ENCODE measurements around the gene CNGB1. TPM values are rescaled to one million over a fixed set of nuclear protein-coding genes. Genes with fewer than 3 reads are reported as not detected.

The CNGB1 gene
- polyA plus RNA-seq, 1 donor from 2014 or later = 20.7 TPM

- no peak overlapping the region for H3K4me3 ChIP-seq (ENCODE audit: low read length)
- no peaks in the 10 kb centered on the region for H3K9me3 ChIP-seq (ENCODE audit: low read length)
- H3K36me3 ChIP-seq (ENCODE audit: insufficient read depth, low read length) = no peaks in the 10 kb centered on the region
- H3K27ac ChIP-seq (ENCODE audit: low read length) = no peak overlapping the region
- H3K27me3 ChIP-seq (ENCODE audit: insufficient read depth, low read depth, low read length) = no peaks in the 10 kb centered on the region
- H3K9me2 ChIP-seq (ENCODE audit: insufficient read depth, low read length) = no peaks in the 10 kb centered on the region
- peaks cover 9% of the 10 kb centered on the region for H3K79me2 ChIP-seq (replicated peaks; ENCODE audit: insufficient read depth, low read length)
- TF ChIP-seq TAF1 (IDR thresholded peaks at IDR 0.05; ENCODE audit: low read depth) (no peak), MXI1 (conservative IDR thresholded peaks at IDR 0.05; ENCODE audit: poor library complexity, severe bottlenecking) (no peak), EP300 (conservative IDR thresholded peaks at IDR 0.05; ENCODE audit: poor library complexity, severe bottlenecking) (no peak), POLR2AphosphoS5 (IDR thresholded peaks at IDR 0.05) (no peak), RAD21 (conservative IDR thresholded peaks at IDR 0.05) (no peak), REST (IDR thresholded peaks at IDR 0.05; ENCODE audit: borderline replicate concordance) (no peak), EZH2 (IDR thresholded peaks at IDR 0.05; ENCODE audit: borderline replicate concordance, insufficient read depth, low read length, poor library complexity, severe bottlenecking) (no peak), SMC3 (conservative IDR thresholded peaks at IDR 0.05; ENCODE audit: poor library complexity) (no peak)
- H3K4me2 ChIP-seq (ENCODE audit: low read length) = no peak overlapping the region
- H2AFZ ChIP-seq (ENCODE audit: low read depth, low read length) = no peak overlapping the region
- no peak overlapping the region for H3K9ac ChIP-seq (ENCODE audit: low read length)
- no peaks in the 10 kb centered on the region for H4K20me1 ChIP-seq (ENCODE audit: insufficient read depth)
- H3F3A ChIP-seq (ENCODE audit: insufficient read depth, low read length, poor library complexity, severe bottlenecking) = no peaks in the 10 kb centered on the region
Measured at GRCh38 chr16:57994361-57994760, 23.4 kb upstream of the CNGB1 start.

DNA sequence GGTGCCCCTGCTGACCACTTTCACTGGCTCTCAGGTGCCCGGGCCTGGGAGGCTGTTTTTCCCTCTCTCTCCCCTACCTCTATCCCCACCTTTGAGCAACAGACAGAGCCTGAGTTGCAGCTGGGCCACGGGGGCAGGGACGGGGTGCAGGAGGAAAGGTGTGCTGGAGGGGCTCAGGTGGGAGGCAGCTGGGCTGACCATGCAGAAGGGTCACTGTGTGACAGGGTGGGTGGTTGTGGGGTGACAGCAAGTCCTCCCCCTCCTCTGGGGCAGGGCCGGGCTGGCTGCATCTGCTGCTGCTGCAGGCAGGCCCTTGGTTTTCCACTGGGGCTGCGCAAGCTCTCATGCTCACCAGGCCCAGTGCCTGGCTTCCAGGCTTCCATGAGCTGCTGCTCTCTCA, 23.0 kb upstream of the CNGB1 start:
- no peaks in the 10 kb centered on the region for H4K20me1 ChIP-seq (ENCODE audit: insufficient read depth)
- H3K9ac ChIP-seq (ENCODE audit: low read length) = no peak overlapping the region
- no peaks in the 10 kb centered on the region for H3K9me3 ChIP-seq (ENCODE audit: low read length)
- no peak overlapping the region for H3K27ac ChIP-seq (ENCODE audit: low read length)
- peaks cover 4% of the 10 kb centered on the region for H3K79me2 ChIP-seq (replicated peaks; ENCODE audit: insufficient read depth, low read length)
- no peaks in the 10 kb centered on the region for H3F3A ChIP-seq (ENCODE audit: insufficient read depth, low read length, poor library complexity, severe bottlenecking)
- H3K27me3 ChIP-seq (ENCODE audit: insufficient read depth, low read depth, low read length) = no peaks in the 10 kb centered on the region
- H3K4me2 ChIP-seq (ENCODE audit: low read length) = no peak overlapping the region
- H3K36me3 ChIP-seq (ENCODE audit: insufficient read depth, low read length) = no peaks in the 10 kb centered on the region
- H3K4me3 ChIP-seq (ENCODE audit: low read length) = no peak overlapping the region
- TF ChIP-seq TAF1 (IDR thresholded peaks at IDR 0.05; ENCODE audit: low read depth) = no peak
- TF ChIP-seq POLR2AphosphoS5 (IDR thresholded peaks at IDR 0.05) = no peak
- TF ChIP-seq CTCF (IDR thresholded peaks at IDR 0.05; ENCODE audit: poor library complexity, severe bottlenecking) = no peak
- no peak for TF ChIP-seq EP300 (conservative IDR thresholded peaks at IDR 0.05; ENCODE audit: poor library complexity, severe bottlenecking)
- TF ChIP-seq RAD21 (conservative IDR thresholded peaks at IDR 0.05) = no peak
- TF ChIP-seq SMC3 (conservative IDR thresholded peaks at IDR 0.05; ENCODE audit: poor library complexity) = no peak
- TF ChIP-seq REST (IDR thresholded peaks at IDR 0.05; ENCODE audit: borderline replicate concordance) = no peak
- TF ChIP-seq EZH2 (IDR thresholded peaks at IDR 0.05; ENCODE audit: borderline replicate concordance, insufficient read depth, low read length, poor library complexity, severe bottlenecking) = no peak
- no peak for TF ChIP-seq MXI1 (conservative IDR thresholded peaks at IDR 0.05; ENCODE audit: poor library complexity, severe bottlenecking)
- H2AFZ ChIP-seq (ENCODE audit: low read depth, low read length) = no peak overlapping the region
- no peaks in the 10 kb centered on the region for H3K9me2 ChIP-seq (ENCODE audit: insufficient read depth, low read length)

All from neural cell (in vitro differentiated cells).